ENCODE results near the gene CCNL1.
A peak's percentile ranks its signal among the peaks of the same experiment; 100 is the strongest.

Gene CCNL1

DNA sequence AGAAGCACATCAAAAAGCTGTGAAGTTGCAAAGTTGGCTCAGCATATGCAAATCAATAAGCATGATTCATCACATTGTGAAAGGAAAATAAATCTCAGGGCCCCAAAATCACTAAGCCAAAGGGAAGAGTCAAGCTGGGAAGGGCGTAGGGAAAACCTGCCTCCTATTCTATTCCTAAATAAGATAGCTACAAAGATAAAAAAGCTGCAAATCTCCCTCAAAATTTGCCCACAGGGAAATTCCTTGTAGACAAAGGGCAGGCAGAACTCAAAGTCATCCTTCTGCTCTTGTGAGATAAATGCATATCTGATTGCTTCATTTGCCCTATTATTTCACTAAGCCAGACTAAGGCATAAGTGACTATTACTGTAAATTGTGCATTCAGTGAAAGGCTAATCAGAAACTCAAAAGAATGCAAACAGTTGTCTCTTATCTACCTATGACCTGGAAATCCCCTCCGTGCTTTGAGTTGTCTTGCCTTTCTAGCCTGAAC, 30.5 kb upstream of the CCNL1 start:
- Histone ChIP-seq H3K9me2 (replicated peaks; ENCODE audit: insufficient read depth, low read length) (no peaks in the 10 kb centered on the region), H3F3A (ENCODE audit: insufficient read depth, low read length) (no peaks in the 10 kb centered on the region), H3K4me1 (ENCODE audit: low read length) (no peaks in the 10 kb centered on the region), H3K79me2 (ENCODE audit: low read length) (no peaks in the 10 kb centered on the region), H3K27me3 (replicated peaks; ENCODE audit: insufficient read depth, low read length) (no peaks in the 10 kb centered on the region), H3K9ac (ENCODE audit: low read length) (no peak overlapping the region), H2AFZ (ENCODE audit: low read length) (no peak overlapping the region), H3K4me2 (ENCODE audit: low read depth, low read length) (no peak overlapping the region), H3K27ac (ENCODE audit: low read length) (no peak overlapping the region), H3K9me3 (replicated peaks; ENCODE audit: insufficient read depth, low read length) (no peaks in the 10 kb centered on the region), H3K4me3 (ENCODE audit: low read length) (no peak overlapping the region), H4K20me1 (ENCODE audit: insufficient read depth, low read length) (no peaks in the 10 kb centered on the region), H3K36me3 (replicated peaks; ENCODE audit: insufficient read depth, low read length) (no peaks in the 10 kb centered on the region)
- no peak for TF ChIP-seq EZH2 (optimal IDR thresholded peaks at IDR 0.05; ENCODE audit: low read depth, low read length)
- no peak for TF ChIP-seq EZH2phosphoT487 (IDR thresholded peaks at IDR 0.05; ENCODE audit: low read length)
- TF ChIP-seq CTCF (IDR thresholded peaks at IDR 0.05; ENCODE audit: low read length): no peak
- peak; percentile 21 for DNase-seq

DNA sequence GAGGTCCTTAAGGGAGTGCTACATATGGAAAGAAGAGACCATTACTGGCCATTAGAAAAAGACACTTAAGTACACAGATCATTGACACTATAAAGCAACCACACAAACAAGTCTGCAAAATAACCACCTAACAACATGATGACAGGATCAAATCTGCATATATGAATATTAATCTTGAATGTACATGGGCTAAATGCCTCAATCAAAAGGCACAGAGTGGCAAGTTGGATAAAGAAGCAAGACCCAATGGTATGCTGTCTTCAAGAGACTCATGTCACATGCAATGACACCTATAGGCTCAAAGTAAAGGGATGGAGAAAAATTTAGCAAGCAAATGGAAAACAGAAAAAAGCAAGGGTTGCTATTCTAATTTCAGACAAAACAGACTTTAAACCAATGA, 28.4 kb upstream of the CCNL1 start:
- DNase-seq: no peak
- H3F3A ChIP-seq (ENCODE audit: insufficient read depth, low read length): no peaks in the 10 kb centered on the region
- H3K9me2 ChIP-seq (replicated peaks; ENCODE audit: insufficient read depth, low read length): no peaks in the 10 kb centered on the region
- H3K27ac ChIP-seq (ENCODE audit: low read length): no peak overlapping the region
- no peaks in the 10 kb centered on the region for H4K20me1 ChIP-seq (ENCODE audit: insufficient read depth, low read length)
- H3K36me3 ChIP-seq (replicated peaks; ENCODE audit: insufficient read depth, low read length): no peaks in the 10 kb centered on the region
- H3K9ac ChIP-seq (ENCODE audit: low read length): no peak overlapping the region
- H3K4me2 ChIP-seq (ENCODE audit: low read depth, low read length): no peak overlapping the region
- no peak overlapping the region for H2AFZ ChIP-seq (ENCODE audit: low read length)
- no peak overlapping the region for H3K4me3 ChIP-seq (ENCODE audit: low read length)
- no peaks in the 10 kb centered on the region for H3K27me3 ChIP-seq (replicated peaks; ENCODE audit: insufficient read depth, low read length)
- TF ChIP-seq EZH2phosphoT487 (IDR thresholded peaks at IDR 0.05; ENCODE audit: low read length) (no peak), CTCF (IDR thresholded peaks at IDR 0.05; ENCODE audit: low read length) (no peak), EZH2 (optimal IDR thresholded peaks at IDR 0.05; ENCODE audit: low read depth, low read length) (no peak)
- no peaks in the 10 kb centered on the region for H3K4me1 ChIP-seq (ENCODE audit: low read length)
- no peaks in the 10 kb centered on the region for H3K79me2 ChIP-seq (ENCODE audit: low read length)
- H3K9me3 ChIP-seq (replicated peaks; ENCODE audit: insufficient read depth, low read length): no peaks in the 10 kb centered on the region

- H3K9me2 ChIP-seq (replicated peaks; ENCODE audit: insufficient read depth, low read length): no peaks in the 10 kb centered on the region
- H3K79me2 ChIP-seq (ENCODE audit: low read length): no peaks in the 10 kb centered on the region
- H3K4me3 ChIP-seq (ENCODE audit: low read length): no peak overlapping the region
- TF ChIP-seq EZH2phosphoT487 (IDR thresholded peaks at IDR 0.05; ENCODE audit: low read length) (no peak), CTCF (IDR thresholded peaks at IDR 0.05; ENCODE audit: low read length) (no peak), EZH2 (optimal IDR thresholded peaks at IDR 0.05; ENCODE audit: low read depth, low read length) (no peak)
- no peaks in the 10 kb centered on the region for H3K36me3 ChIP-seq (replicated peaks; ENCODE audit: insufficient read depth, low read length)
- H3K9ac ChIP-seq (ENCODE audit: low read length): no peak overlapping the region
- H4K20me1 ChIP-seq (ENCODE audit: insufficient read depth, low read length): no peaks in the 10 kb centered on the region
- no peaks in the 10 kb centered on the region for H3F3A ChIP-seq (ENCODE audit: insufficient read depth, low read length)
- no peaks in the 10 kb centered on the region for H3K4me1 ChIP-seq (ENCODE audit: low read length)
- H3K27me3 ChIP-seq (replicated peaks; ENCODE audit: insufficient read depth, low read length): no peaks in the 10 kb centered on the region
- H3K27ac ChIP-seq (ENCODE audit: low read length): no peak overlapping the region
- no peaks in the 10 kb centered on the region for H3K9me3 ChIP-seq (replicated peaks; ENCODE audit: insufficient read depth, low read length)
- no peak overlapping the region for H2AFZ ChIP-seq (ENCODE audit: low read length)
- no peak for DNase-seq
- H3K4me2 ChIP-seq (ENCODE audit: low read depth, low read length): no peak overlapping the region
These were observed 22.9 kb upstream of the CCNL1 start for GRCh38 chr3:157182879-157183278.
